GM12891 (cell line): ENCODE measurements around the gene FPR1.

Source experiments
- DNase-seq: peaks from one replicate; pipeline ENCODE4 v3.0.0; 2011; ENCODE audit warnings: low spot score; ENCODE audit not compliant: insufficient read length
- FAIRE-seq: peaks from 2 replicates; lab custom pipeline; 2011; peaks lifted over from hg19 to GRCh38; lab: Jason Lieb, UNC
- PAX5 ChIP-seq: IDR thresholded peaks from 2 replicates; pipeline ENCODE4 v1.6.1; 2011; ENCODE audit warnings: low read length, moderate library complexity, mild to moderate bottlenecking; ENCODE audit not compliant: insufficient read depth, severe bottlenecking
- POLR2A ChIP-seq: IDR thresholded peaks from 2 replicates; pipeline ENCODE4 v1.6.1; 2011; ENCODE audit warnings: low read depth, low read length, control low read depth
- POLR2AphosphoS5 ChIP-seq: IDR thresholded peaks from 2 replicates; pipeline ENCODE4 v1.6.1; 2011; ENCODE audit warnings: low read depth, low read length, control low read depth
- POU2F2 ChIP-seq: IDR thresholded peaks from 2 replicates; pipeline ENCODE4 v1.6.1; 2011; ENCODE audit warnings: low read depth, mild to moderate bottlenecking, control low read depth, low read length, moderate library complexity
- SPI1 ChIP-seq: IDR thresholded peaks from 2 replicates; pipeline ENCODE4 v1.6.1; 2011; ENCODE audit warnings: low read depth, low read length, control low read depth
- TAF1 ChIP-seq: IDR thresholded peaks from 2 replicates; pipeline ENCODE4 v1.6.1; 2011; ENCODE audit warnings: low read depth, low read length, control low read depth

Gene FPR1

DNA sequence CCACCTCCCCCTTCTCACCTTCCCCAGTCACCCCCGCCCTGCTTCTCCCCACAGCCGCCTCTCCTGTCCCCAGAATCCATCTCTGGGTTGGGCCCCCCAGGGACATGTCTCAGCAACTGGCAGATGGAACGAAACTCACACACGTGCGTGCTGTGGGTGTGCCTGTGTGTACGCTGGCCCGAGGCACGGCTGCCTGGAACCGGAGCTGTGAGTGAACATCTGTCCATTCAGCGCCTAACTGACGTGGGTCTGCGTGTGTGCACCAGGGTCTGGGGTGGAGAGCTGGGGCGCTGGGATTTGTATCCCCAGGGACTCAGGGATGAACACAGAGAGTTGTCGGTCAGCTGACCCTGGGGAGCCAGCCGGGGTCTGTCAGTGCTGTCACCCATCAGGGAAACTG lies 27.1 kb downstream of the FPR1 start:
- DNase-seq (no peak), FAIRE-seq (no peak)
- TF ChIP-seq POU2F2 (no peak), POLR2A (no peak)

DNA sequence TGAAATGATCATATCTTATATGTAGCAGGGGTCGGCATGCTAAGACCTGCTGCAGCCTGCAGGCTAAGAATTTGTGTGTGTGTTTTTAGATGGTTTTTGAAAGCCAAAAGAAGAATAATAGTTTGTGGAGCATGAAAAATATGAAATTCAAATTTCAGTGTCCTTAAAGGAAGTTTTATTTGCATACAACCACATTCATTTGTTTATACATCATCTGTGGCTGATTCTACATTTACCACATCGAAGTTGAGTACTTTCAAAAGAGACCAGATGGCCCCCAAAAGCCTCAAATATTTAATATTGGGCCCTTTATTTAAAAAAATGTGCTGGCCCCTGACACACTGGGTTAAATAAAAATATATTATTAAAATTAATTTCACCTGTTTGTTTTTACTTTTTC lies 29.2 kb downstream of the FPR1 start:
- TF ChIP-seq POLR2A (no peak), TAF1 (no peak), SPI1 (no peak), POU2F2 (no peak), PAX5 (no peak), POLR2AphosphoS5 (no peak)
- no peak for FAIRE-seq
- no peak for DNase-seq

GRCh38 chr19:51721905-51722304 lies 29.8 kb downstream of the FPR1 start:
- FAIRE-seq (no peak), DNase-seq (no peak)
- TF ChIP-seq TAF1, result no peak
- TF ChIP-seq POLR2A, result no peak
- no peak for TF ChIP-seq POLR2AphosphoS5
- no peak for TF ChIP-seq POU2F2
- TF ChIP-seq PAX5, result no peak
- TF ChIP-seq SPI1, result no peak

DNA sequence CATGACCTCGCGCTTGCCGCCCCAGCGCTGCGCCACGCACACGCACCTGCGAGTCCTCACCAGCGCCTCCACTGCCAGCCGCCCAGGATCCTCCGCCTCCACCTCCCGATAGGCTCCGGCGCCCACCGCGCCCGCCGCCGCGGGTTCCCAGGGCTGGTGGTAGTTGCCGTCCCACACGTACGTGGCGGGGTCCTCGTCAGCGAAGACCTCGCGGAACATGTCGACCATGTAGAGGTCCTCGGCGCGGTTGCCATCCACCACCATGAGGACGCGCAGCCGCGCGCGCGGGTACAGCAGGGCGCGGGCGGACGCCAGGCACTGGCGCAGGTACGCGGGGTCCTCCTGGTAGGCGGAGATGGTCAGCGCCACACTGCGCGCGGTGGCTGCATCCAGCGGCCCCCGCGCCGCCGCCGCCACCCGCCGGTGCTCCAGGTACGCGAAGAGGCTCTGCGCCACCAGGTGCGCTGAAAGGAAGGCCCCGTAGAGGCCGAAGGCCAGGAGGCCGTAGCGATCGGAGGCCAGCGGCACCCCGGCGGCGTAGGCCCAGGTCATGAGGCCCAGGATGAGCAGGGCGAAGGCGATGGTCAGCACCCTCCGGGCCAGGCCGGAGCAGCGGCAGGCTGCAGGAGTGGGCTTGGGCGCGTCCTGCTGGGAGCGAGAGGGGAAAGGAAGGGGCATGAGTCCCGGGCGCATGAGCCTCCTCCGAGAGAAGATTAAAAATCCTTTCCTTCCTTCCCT lies 32.3 kb downstream of the FPR1 start:
- no peak for DNase-seq
- FAIRE-seq, result no peak
- TF ChIP-seq POLR2A, result no peak
- TF ChIP-seq SPI1, result no peak
- no peak for TF ChIP-seq TAF1
- TF ChIP-seq POU2F2, result no peak
- TF ChIP-seq POLR2AphosphoS5, result no peak
- no peak for TF ChIP-seq PAX5

- DNase-seq (no peak), FAIRE-seq (no peak)
- TF ChIP-seq SPI1 (no peak), POU2F2 (no peak), PAX5 (no peak), POLR2A (no peak), POLR2AphosphoS5 (no peak), TAF1 (no peak)
Observed at GRCh38 chr19:51716925-51717324, 34.8 kb downstream of the FPR1 start.

GRCh38 chr19:51715850-51716249 lies 35.8 kb downstream of the FPR1 start:
- FAIRE-seq (no peak), DNase-seq (no peak)
- no peak for TF ChIP-seq POLR2A
- no peak for TF ChIP-seq SPI1
- no peak for TF ChIP-seq PAX5
- no peak for TF ChIP-seq POLR2AphosphoS5
- TF ChIP-seq TAF1, result no peak
- no peak for TF ChIP-seq POU2F2

DNA sequence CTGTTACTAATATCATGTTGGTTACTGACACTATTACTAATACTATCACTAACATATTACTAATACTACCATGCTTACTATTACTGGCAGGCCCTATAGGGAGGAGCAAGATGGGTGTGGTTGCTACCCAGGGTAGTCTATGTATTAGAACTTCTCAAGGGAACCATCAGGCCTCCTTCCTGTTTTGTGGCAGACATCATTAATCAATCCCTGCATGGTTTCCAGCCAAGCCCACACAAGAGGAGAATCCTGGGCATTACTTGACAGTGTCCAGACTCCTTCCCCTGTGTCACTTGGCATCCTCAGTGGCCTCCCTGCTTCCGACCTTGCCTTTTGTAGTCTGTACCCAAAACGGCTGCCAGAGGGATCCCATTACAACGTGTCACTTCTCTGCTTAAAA lies 36.8 kb downstream of the FPR1 start:
- DNase-seq (no peak), FAIRE-seq (no peak)
- TF ChIP-seq PAX5 (no peak), POLR2A (no peak), SPI1 (no peak), POLR2AphosphoS5 (no peak), POU2F2 (no peak), TAF1 (no peak)

GRCh38 chr19:51713319-51714285 lies 38.1 kb downstream of the FPR1 start:
- TF ChIP-seq POLR2A, result no peak
- TF ChIP-seq POLR2AphosphoS5, result no peak
- TF ChIP-seq POU2F2, result no peak
- no peak for TF ChIP-seq TAF1
- TF ChIP-seq PAX5, result no peak
- no peak for TF ChIP-seq SPI1
- DNase-seq (no peak), FAIRE-seq (no peak)

- TF ChIP-seq POU2F2 (no peak), SPI1 (0 out of 2 replicates have a peak, but pooled peaks have one; percentile 2)
- FAIRE-seq (peak; percentile 58), DNase-seq (no peak)
Observed at GRCh38 chr19:51712461-51713081, 39.1 kb downstream of the FPR1 start.

DNA sequence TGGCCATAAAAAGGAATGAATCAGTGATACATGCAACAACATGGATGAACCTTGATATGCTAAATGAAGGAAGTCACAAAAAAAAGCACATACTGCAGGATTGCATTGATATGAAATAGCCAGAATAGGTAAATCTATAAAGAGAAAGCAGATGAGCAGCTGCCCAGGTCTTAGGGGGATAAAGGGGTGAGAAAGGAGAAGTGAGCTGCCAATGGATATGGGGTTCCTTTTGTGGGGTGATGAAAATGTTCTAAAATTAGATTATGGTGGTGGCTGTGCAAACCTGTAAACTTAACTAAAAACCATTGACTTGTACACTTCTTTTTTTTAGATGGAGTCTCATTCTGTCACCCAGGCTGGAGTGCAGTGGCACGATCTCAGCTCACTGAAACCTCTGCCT lies 40.0 kb downstream of the FPR1 start:
- DNase-seq (no peak), FAIRE-seq (no peak)
- TF ChIP-seq SPI1 (peak; percentile 14; the same call in 1 of the 2 replicates), POLR2AphosphoS5 (no peak), POU2F2 (no peak), PAX5 (no peak), POLR2A (no peak), TAF1 (no peak)
